ENCODE results near the gene PDE12.

DNA sequence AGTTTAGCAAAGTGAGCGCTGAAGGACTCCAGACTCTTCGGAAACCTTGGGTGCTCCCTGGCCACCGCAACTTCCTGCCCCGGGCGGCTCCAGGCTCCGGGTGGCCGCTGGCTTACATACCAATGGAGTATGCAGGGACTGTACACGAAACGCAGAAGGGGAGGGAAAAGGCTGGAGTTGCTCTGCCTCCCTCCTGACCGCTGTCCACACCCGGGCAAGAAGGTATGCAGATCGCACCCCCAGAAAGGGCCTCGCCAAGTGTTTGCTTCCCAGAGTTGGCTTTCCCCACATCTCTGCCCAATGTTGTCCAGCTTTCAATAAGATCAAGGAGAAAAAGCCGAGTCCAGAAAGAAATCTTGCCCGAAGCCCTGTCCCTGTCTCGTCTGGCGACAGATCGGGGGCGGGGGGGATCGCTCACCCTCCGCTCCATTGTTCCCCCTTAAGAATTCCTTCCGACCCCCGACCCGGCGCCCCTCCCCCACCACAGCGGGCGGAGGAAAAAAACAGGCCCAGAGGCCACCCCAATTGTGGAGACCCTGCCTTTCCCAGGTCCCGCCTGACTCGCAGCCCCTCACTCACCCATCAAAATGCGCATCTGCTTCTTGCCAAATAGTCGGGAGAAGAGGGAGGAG lies 40.5 kb downstream of the PDE12 start:
- no peak for TF ChIP-seq CTCF (conservative IDR thresholded peaks at IDR 0.05; ENCODE audit: low read depth, low read length)
- TF ChIP-seq EZH2phosphoT487 (IDR thresholded peaks at IDR 0.05; ENCODE audit: borderline replicate concordance, low read length) = no peak
- TF ChIP-seq EZH2 (IDR thresholded peaks at IDR 0.05; ENCODE audit: low read length, unreplicated experiment) = no peak

All from PC-3 (cell line).